HepG2 (cell line): ENCODE measurements around the gene MINDY1. TPM values are rescaled to one million over a fixed set of nuclear protein-coding genes. Genes with fewer than 3 reads are reported as not detected.

ENCODE experiments used
- BRF2 ChIP-seq: sonication (generic); formaldehyde crosslinking; IDR thresholded peaks from 2 replicates; pipeline ENCODE4 v1.8.1; 2022; ENCODE audit warnings: mild to moderate bottlenecking, missing genetic modification reagents
- HMG20B ChIP-seq: conservative IDR thresholded peaks from 2 replicates; pipeline ENCODE4 v1.6.1; 2016; ENCODE audit warnings: missing genetic modification reagents, missing compliant biosample characterization
- SRF ChIP-seq: IDR thresholded peaks from 2 replicates; pipeline ENCODE4 v1.6.1; 2011; ENCODE audit warnings: mild to moderate bottlenecking, low read depth, low read length, moderate library complexity
- ZFP36L1 ChIP-seq: sonication (generic); formaldehyde crosslinking; IDR thresholded peaks from 2 replicates; pipeline ENCODE4 v1.8.0; 2022; ENCODE audit warnings: mild to moderate bottlenecking, missing genetic modification reagents, moderate library complexity
- ZNF10 ChIP-seq: sonication (generic); formaldehyde crosslinking; IDR thresholded peaks from 2 replicates; pipeline ENCODE4 v1.4.0; 2020; ENCODE audit warnings: mild to moderate bottlenecking, low read depth, missing genetic modification reagents, borderline replicate concordance
- ZNF143 ChIP-seq: sonication (generic); formaldehyde crosslinking; IDR thresholded peaks from 2 replicates; pipeline ENCODE4 v1.4.0; 2020; ENCODE audit warnings: missing genetic modification reagents
- ZNF552 ChIP-seq: sonication (generic); formaldehyde crosslinking; IDR thresholded peaks from 2 replicates; pipeline ENCODE4 v1.9.0; 2022; ENCODE audit warnings: missing genetic modification reagents, mild to moderate bottlenecking, borderline replicate concordance
- ZNF672 ChIP-seq: sonication (generic); formaldehyde crosslinking; IDR thresholded peaks from 2 replicates; pipeline ENCODE4 v1.8.1; 2022; ENCODE audit warnings: missing genetic modification reagents
- polyA plus RNA-seq, 8 experiments: library from polyadenylated mRNA; depleted of rRNA in 3 of 8; stranded (reverse) in 7 of 8; unstranded in 1 of 8; fragments of >200 nt; fragmentation: Illumina TruSeq in 4 of 8; extraction: Trizol in 4 of 8; gene quantifications; 2 replicates each; pipeline versions ENCODE4 v1.2.1 to v1.2.3, GENCODE V29; 2011 to 2016; ENCODE audit warnings: low read depth in 4 of 8, missing spikeins in 1 of 8, mixed read lengths in 1 of 8; ENCODE audit not compliant: insufficient read depth in 1 of 8
- total RNA-seq, 5 experiments: library from RNA; depleted of rRNA; stranded (reverse); fragments of >200 nt; fragmentation: Illumina TruSeq; extraction: Trizol; gene quantifications; 2 replicates each; pipeline ENCODE4 v1.2.3, GENCODE V29; 2016; ENCODE audit warnings: low read depth in 1 of 5
- TF ChIP-seq, protein P1 (sequence below): sonication (generic); formaldehyde crosslinking; IDR thresholded peaks from 2 replicates; pipeline ENCODE4 v1.4.0; 2020; ENCODE audit warnings: missing genetic modification reagents
- TF ChIP-seq, protein P2 (sequence below): fragments of 450-650 bp; IDR thresholded peaks from 2 replicates; pipeline ENCODE4 v1.6.1; 2016
- TF ChIP-seq, protein P3 (sequence below): sonication (generic); formaldehyde crosslinking; IDR thresholded peaks from 2 replicates; pipeline ENCODE4 v1.4.0; 2020; ENCODE audit warnings: missing genetic modification reagents, borderline replicate concordance
- TF ChIP-seq, protein P4 (sequence below), 2 experiments: fragments of 450-650 bp in 1 of 2; sonication (generic) in 1 of 2; formaldehyde crosslinking; IDR thresholded peaks; 2 replicates each; pipeline versions ENCODE4 v1.5.0 to v1.8.0; 2020 to 2022; ENCODE audit warnings: mild to moderate bottlenecking in 1 of 2, missing genetic modification reagents in 1 of 2
- TF ChIP-seq, protein P5 (sequence below): IDR thresholded peaks from 2 replicates; pipeline ENCODE4 v1.4.0; 2020; ENCODE audit warnings: mild to moderate bottlenecking, missing genetic modification reagents

MINDY1 gene
- total and polyA plus RNA-seq, 2 of the 13 experiments (the other 11 are each of a cell fraction or from before 2014, with no cell fraction given), result 11.1 to 15.0 TPM

GRCh38 chr1:150979092-150980056 is 27.3 kb downstream of the MINDY1 start (continued):
- TF ChIP-seq, protein P1, sequence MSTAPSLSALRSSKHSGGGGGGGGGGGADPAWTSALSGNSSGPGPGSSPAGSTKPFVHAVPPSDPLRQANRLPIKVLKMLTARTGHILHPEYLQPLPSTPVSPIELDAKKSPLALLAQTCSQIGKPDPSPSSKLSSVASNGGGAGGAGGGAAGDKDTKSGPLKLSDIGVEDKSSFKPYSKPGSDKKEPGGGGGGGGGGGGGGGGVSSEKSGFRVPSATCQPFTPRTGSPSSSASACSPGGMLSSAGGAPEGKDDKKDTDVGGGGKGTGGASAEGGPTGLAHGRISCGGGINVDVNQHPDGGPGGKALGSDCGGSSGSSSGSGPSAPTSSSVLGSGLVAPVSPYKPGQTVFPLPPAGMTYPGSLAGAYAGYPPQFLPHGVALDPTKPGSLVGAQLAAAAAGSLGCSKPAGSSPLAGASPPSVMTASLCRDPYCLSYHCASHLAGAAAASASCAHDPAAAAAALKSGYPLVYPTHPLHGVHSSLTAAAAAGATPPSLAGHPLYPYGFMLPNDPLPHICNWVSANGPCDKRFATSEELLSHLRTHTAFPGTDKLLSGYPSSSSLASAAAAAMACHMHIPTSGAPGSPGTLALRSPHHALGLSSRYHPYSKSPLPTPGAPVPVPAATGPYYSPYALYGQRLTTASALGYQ, result no peak
- TF ChIP-seq, protein P2, sequence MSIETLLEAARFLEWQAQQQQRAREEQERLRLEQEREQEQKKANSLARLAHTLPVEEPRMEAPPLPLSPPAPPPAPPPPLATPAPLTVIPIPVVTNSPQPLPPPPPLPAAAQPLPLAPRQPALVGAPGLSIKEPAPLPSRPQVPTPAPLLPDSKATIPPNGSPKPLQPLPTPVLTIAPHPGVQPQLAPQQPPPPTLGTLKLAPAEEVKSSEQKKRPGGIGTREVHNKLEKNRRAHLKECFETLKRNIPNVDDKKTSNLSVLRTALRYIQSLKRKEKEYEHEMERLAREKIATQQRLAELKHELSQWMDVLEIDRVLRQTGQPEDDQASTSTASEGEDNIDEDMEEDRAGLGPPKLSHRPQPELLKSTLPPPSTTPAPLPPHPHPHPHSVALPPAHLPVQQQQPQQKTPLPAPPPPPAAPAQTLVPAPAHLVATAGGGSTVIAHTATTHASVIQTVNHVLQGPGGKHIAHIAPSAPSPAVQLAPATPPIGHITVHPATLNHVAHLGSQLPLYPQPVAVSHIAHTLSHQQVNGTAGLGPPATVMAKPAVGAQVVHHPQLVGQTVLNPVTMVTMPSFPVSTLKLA, result no peak
- TF ChIP-seq ZFP36L1 (CRISPR knock-in tag), result no peak
- no peak for TF ChIP-seq ZNF672 (CRISPR knock-in tag)
- TF ChIP-seq SRF, result no peak
- TF ChIP-seq ZNF143 (CRISPR knock-in tag), result no peak
- TF ChIP-seq HMG20B (CRISPR knock-in tag), result 0 out of 2 replicates have a peak, but pooled peaks have one; percentile 23
- no peak for TF ChIP-seq ZNF10 (CRISPR knock-in tag)
- TF ChIP-seq, protein P3, sequence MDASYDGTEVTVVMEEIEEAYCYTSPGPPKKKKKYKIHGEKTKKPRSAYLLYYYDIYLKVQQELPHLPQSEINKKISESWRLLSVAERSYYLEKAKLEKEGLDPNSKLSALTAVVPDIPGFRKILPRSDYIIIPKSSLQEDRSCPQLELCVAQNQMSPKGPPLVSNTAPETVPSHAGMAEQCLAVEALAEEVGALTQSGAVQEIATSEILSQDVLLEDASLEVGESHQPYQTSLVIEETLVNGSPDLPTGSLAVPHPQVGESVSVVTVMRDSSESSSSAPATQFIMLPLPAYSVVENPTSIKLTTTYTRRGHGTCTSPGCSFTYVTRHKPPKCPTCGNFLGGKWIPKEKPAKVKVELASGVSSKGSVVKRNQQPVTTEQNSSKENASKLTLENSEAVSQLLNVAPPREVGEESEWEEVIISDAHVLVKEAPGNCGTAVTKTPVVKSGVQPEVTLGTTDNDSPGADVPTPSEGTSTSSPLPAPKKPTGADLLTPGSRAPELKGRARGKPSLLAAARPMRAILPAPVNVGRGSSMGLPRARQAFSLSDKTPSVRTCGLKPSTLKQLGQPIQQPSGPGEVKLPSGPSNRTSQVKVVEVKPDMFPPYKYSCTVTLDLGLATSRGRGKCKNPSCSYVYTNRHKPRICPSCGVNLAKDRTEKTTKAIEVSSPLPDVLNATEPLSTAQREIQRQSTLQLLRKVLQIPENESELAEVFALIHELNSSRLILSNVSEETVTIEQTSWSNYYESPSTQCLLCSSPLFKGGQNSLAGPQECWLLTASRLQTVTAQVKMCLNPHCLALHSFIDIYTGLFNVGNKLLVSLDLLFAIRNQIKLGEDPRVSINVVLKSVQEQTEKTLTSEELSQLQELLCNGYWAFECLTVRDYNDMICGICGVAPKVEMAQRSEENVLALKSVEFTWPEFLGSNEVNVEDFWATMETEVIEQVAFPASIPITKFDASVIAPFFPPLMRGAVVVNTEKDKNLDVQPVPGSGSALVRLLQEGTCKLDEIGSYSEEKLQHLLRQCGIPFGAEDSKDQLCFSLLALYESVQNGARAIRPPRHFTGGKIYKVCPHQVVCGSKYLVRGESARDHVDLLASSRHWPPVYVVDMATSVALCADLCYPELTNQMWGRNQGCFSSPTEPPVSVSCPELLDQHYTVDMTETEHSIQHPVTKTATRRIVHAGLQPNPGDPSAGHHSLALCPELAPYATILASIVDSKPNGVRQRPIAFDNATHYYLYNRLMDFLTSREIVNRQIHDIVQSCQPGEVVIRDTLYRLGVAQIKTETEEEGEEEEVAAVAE, result peak; percentile 60; the same call in 1 of the 2 replicates
- TF ChIP-seq, protein P4, sequence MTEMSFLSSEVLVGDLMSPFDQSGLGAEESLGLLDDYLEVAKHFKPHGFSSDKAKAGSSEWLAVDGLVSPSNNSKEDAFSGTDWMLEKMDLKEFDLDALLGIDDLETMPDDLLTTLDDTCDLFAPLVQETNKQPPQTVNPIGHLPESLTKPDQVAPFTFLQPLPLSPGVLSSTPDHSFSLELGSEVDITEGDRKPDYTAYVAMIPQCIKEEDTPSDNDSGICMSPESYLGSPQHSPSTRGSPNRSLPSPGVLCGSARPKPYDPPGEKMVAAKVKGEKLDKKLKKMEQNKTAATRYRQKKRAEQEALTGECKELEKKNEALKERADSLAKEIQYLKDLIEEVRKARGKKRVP (CRISPR knock-in tag; IDR thresholded peaks at IDR 0.05), result no peak
- no peak for TF ChIP-seq ZNF552 (CRISPR knock-in tag)
- TF ChIP-seq, protein P5, sequence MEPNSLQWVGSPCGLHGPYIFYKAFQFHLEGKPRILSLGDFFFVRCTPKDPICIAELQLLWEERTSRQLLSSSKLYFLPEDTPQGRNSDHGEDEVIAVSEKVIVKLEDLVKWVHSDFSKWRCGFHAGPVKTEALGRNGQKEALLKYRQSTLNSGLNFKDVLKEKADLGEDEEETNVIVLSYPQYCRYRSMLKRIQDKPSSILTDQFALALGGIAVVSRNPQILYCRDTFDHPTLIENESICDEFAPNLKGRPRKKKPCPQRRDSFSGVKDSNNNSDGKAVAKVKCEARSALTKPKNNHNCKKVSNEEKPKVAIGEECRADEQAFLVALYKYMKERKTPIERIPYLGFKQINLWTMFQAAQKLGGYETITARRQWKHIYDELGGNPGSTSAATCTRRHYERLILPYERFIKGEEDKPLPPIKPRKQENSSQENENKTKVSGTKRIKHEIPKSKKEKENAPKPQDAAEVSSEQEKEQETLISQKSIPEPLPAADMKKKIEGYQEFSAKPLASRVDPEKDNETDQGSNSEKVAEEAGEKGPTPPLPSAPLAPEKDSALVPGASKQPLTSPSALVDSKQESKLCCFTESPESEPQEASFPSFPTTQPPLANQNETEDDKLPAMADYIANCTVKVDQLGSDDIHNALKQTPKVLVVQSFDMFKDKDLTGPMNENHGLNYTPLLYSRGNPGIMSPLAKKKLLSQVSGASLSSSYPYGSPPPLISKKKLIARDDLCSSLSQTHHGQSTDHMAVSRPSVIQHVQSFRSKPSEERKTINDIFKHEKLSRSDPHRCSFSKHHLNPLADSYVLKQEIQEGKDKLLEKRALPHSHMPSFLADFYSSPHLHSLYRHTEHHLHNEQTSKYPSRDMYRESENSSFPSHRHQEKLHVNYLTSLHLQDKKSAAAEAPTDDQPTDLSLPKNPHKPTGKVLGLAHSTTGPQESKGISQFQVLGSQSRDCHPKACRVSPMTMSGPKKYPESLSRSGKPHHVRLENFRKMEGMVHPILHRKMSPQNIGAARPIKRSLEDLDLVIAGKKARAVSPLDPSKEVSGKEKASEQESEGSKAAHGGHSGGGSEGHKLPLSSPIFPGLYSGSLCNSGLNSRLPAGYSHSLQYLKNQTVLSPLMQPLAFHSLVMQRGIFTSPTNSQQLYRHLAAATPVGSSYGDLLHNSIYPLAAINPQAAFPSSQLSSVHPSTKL (CRISPR knock-in tag), result peak; percentile 76
- no peak for TF ChIP-seq BRF2 (CRISPR knock-in tag)
